ENCODE results near the gene CDKN2B. TPM values are rescaled to one million over a fixed set of nuclear protein-coding genes. Genes with fewer than 3 reads are reported as not detected.

Gene CDKN2B
- total and polyA plus RNA-seq, 7 donors, result 1.7 to 12.3 (median 7.2) TPM

DNA sequence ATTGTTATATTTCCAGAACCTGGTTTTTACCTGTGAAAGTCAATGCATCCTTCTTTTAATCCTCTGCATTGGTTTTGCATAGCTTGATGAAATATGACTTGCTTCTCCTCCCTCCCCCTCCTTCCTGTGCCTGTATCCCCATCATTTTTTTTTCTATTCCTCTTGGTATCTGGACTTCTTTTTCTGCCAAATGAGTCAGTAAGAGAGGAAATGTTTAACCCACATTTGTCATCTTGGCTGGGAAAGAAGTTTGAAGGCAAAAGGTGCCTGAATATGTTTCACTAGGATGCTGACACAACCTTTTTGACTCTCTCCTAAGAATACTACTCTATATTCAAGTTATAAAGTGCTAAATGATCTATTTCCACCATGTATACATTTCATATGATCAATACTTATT lies 35.5 kb upstream of the CDKN2B start:
- no peaks in the 10 kb centered on the region for H3K27me3 ChIP-seq (ENCODE audit: insufficient read depth in 3 of 3, low read length in 2 of 3)
- peaks cover 6% of the 10 kb centered on the region for H3K4me1 ChIP-seq
- no peaks in the 10 kb centered on the region for H3K9me3 ChIP-seq
- no peak overlapping the region for H3K4me3 ChIP-seq
- H3K36me3 ChIP-seq (ENCODE audit: insufficient read depth in 1 of 2, low read depth in 1 of 2), result no peaks in the 10 kb centered on the region
- DNase-seq (no peak), ATAC-seq (no peak)
- TF ChIP-seq, protein P1, sequence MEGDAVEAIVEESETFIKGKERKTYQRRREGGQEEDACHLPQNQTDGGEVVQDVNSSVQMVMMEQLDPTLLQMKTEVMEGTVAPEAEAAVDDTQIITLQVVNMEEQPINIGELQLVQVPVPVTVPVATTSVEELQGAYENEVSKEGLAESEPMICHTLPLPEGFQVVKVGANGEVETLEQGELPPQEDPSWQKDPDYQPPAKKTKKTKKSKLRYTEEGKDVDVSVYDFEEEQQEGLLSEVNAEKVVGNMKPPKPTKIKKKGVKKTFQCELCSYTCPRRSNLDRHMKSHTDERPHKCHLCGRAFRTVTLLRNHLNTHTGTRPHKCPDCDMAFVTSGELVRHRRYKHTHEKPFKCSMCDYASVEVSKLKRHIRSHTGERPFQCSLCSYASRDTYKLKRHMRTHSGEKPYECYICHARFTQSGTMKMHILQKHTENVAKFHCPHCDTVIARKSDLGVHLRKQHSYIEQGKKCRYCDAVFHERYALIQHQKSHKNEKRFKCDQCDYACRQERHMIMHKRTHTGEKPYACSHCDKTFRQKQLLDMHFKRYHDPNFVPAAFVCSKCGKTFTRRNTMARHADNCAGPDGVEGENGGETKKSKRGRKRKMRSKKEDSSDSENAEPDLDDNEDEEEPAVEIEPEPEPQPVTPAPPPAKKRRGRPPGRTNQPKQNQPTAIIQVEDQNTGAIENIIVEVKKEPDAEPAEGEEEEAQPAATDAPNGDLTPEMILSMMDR (IDR thresholded peaks at IDR 0.05), result no peak
- H3K27ac ChIP-seq, result no peak overlapping the region
- intact Hi-C loops (cut with DNase I), result no loop called here

DNA sequence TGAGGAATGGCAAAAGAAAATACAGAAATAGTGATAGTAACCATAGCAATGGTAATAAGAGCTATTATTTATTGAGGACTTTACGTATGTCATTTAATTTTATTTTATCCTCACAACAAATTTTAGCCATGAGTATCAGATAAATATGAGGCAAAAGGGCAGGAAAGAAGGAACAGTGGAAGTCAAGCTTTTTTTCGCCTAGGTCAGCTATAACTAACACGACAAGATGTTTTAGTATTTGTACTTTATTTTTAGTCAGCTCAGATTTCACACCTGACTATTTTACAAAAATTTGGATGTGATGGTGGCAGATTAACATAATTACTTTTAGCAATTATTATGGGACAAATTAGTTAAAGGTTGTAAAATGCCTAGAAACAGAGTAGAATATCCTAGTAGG lies 34.8 kb upstream of the CDKN2B start:
- intact Hi-C loops (cut with DNase I), result no loop called here
- WGBS, 3 donors, result 40 to 56% (median 56%) methylated on average over 3 of the region's 3 CpGs
- ATAC-seq, result no peak

DNA sequence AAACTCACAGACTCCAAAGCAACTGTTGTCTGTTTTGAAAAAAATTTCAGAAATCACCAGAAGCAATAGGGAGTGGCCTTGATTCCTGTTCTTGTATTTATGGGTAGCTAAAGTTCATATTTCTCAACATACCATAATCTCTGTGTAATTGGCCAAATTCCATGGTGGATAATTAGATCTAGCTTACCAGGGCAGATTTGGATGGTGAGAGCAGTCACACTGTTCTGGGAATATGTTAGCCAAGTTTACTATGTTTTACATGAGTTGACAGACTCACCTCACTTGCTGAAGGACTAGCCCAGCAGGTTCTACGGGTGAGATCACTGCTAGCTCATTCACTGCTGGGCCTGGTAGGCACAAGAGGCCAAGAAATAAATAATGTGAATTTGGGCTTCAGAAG lies 32.7 kb upstream of the CDKN2B start:
- TF ChIP-seq, protein P1 (IDR thresholded peaks at IDR 0.05), result no peak
- DNase-seq (no peak), ATAC-seq (no peak)
- Histone ChIP-seq H3K4me3 (no peak overlapping the region), H3K36me3 (ENCODE audit: insufficient read depth in 1 of 2, low read depth in 1 of 2) (no peaks in the 10 kb centered on the region), H3K9me3 (no peaks in the 10 kb centered on the region), H3K4me1 (peaks cover 24% of the 10 kb centered on the region), H3K27me3 (ENCODE audit: insufficient read depth in 3 of 3, low read length in 2 of 3) (no peaks in the 10 kb centered on the region), H3K27ac (no peak overlapping the region)
- 63 to 69% (median 65%) methylated on average over 1 of the region's 1 CpG for WGBS, 3 donors
- intact Hi-C loops (cut with DNase I), result no loop called here

More for the DNA sequence above, 34.8 kb upstream of the CDKN2B start:
- TF ChIP-seq, protein P1 (IDR thresholded peaks at IDR 0.05), result no peak
- Histone ChIP-seq H3K36me3 (ENCODE audit: insufficient read depth in 1 of 2, low read depth in 1 of 2) (no peaks in the 10 kb centered on the region), H3K27ac (no peak overlapping the region), H3K27me3 (ENCODE audit: insufficient read depth in 3 of 3, low read length in 2 of 3) (no peaks in the 10 kb centered on the region), H3K9me3 (no peaks in the 10 kb centered on the region), H3K4me1 (peaks cover 12% of the 10 kb centered on the region), H3K4me3 (no peak overlapping the region)
- no peak for DNase-seq

DNA sequence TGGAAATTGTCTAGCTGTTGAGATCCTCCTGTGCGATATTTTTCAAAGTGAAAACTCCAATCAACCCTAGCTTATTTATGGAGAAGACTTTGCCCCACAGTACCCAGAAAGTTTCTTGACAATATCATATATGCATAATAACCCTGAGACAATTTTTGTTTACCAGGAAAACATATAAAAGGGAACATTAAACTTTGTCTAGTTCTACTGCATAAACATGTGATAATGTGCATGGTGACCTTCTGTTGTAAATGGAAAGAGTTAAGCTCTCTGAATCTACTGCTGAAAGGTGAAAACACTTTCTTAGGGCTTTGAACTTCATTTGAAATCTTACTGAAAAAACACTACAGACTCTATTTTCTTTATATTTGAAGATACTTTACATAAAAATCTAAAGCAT lies 32.2 kb upstream of the CDKN2B start:
- TF ChIP-seq, protein P1 (IDR thresholded peaks at IDR 0.05), result no peak
- intact Hi-C loops (cut with DNase I), result no loop called here
- H3K4me3 ChIP-seq, result no peak overlapping the region
- no peaks in the 10 kb centered on the region for H3K9me3 ChIP-seq
- DNase-seq (no peak), ATAC-seq (no peak)
- H3K4me1 ChIP-seq, result peaks cover 28% of the 10 kb centered on the region
- no peaks in the 10 kb centered on the region for H3K27me3 ChIP-seq (ENCODE audit: insufficient read depth in 3 of 3, low read length in 2 of 3)
- WGBS, 3 donors, result 93 to 95% (median 94%) methylated on average over 1 of the region's 1 CpG
- H3K27ac ChIP-seq, result no peak overlapping the region
- no peaks in the 10 kb centered on the region for H3K36me3 ChIP-seq (ENCODE audit: insufficient read depth in 1 of 2, low read depth in 1 of 2)

DNA sequence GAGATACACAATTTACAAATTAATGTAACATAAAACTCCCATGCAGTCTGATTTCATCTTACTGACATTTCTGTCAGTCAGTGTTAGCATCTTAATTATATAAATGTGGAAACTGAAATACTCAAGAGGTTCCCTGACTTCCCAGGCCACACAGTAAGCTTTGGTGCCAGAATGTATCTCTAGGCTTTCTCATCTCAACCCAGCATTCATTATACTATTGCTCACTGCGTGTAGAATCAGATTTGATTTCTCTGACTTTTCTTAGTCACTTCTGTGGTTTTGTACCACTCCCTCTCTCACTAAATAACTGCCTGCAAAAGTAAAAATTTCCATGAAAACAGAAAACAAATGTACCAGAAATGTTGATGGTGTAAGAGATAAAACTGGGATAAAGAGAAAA lies 31.7 kb upstream of the CDKN2B start:
- TF ChIP-seq, protein P1 (IDR thresholded peaks at IDR 0.05), result no peak
- peaks cover 32% of the 10 kb centered on the region for H3K4me1 ChIP-seq
- ATAC-seq, result no peak
- WGBS, 3 donors, result 58 to 76% (median 66%) methylated on average over 1 of the region's 1 CpG
- no peak overlapping the region for H3K27ac ChIP-seq
- no peaks in the 10 kb centered on the region for H3K9me3 ChIP-seq
- DNase-seq, result no peak
- H3K36me3 ChIP-seq (ENCODE audit: insufficient read depth in 1 of 2, low read depth in 1 of 2), result no peaks in the 10 kb centered on the region
- intact Hi-C loops (cut with DNase I), result no loop called here
- H3K27me3 ChIP-seq (ENCODE audit: insufficient read depth in 3 of 3, low read length in 2 of 3), result no peaks in the 10 kb centered on the region
- H3K4me3 ChIP-seq, result no peak overlapping the region
